HG03460 (cell line): ENCODE measurements around the gene CEP97.
"Not testable (repeated sequence)": the region's sequence is repeated elsewhere in the genome, so short reads cannot be mapped to it uniquely, and the experiment has no call there.

Experiments used
- ATAC-seq: cut with Tn5 transposase; IDR thresholded peaks from one replicate; pipeline ENCODE4 v1.9.1; 2021; ENCODE audit not compliant: unreplicated experiment

CEP97 gene

GRCh38 chr3:101701696-101702634, 22.4 kb upstream of the CEP97 start:
- no peak for ATAC-seq

DNA sequence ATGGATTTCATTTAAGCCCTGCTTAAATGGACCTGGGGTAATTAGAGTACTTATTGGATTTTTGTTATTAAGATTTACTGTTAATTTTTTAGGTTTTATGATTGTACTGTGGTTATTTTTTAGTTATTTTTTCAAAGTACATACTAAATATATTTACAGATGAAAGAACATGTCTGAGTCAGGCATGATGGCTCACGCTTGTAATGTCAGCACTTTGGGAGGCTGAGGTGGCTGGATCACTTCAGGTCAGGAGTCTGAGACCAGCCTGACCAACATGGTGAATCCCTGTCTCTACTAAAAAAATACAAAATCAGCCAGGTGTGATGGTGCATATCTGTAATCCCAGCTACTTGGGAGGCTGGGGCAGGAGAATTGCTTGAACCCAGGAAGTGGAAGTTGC, 21.7 kb upstream of the CEP97 start:
- ATAC-seq = no peak

GRCh38 chr3:101703169-101703568, 21.2 kb upstream of the CEP97 start:
- ATAC-seq = no peak

DNA sequence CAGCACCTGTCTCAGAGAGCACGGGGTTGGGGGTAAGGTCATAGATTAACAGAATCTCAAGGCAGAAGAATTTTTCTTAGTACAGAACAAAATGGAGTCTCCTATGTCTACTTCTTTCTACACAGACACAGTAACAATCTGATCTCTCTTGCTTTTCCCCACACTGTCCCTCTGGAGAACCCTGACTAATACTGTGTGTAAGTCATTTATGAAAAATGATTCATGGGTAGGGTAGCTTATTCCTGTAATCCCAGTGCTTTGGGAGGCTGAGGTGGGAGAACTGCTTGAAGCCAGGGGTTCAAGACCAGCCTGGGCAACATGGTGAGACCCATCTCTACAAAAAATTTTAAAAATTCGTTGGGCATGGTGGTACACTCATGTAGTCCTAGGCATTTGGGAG, 19.8 kb upstream of the CEP97 start:
- ATAC-seq = not testable (repeated sequence)

DNA sequence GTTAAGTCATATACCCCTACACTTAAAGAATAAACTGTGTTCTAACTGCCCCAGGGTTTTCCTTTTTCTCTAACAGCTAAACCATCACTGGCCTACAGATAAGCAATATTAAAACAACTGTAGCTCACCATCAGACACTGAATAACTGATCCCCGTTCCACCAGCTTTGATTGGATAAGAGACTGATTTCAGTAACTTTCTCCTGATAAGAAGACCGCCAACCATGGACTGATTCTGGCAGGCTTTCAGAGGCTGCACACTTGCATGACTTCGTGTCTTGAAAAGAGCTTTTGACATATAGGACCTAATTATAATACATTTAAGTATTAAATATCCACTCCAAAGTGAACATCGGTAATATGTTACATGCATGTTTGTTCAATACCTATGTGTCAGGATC, 15.3 kb upstream of the CEP97 start:
- ATAC-seq = no peak

DNA sequence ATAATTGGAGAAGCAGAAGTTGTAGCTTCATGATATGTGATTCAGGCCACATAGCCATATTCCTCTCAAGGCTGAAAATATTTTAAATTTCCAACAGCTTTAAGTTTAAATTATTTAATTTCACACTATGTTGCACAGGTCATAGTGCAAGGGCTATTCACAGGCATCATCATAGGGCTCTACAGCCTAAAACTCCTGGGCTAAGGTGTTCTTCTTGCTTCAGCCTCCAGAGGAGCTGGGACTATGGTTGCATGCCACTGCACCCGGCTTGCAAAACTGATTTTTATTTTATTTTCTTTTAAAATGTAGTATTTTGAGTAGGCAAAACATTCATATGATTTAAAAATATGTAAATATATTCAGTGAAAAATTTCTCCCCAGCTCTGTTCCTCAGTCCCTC, 6.0 kb upstream of the CEP97 start:
- ATAC-seq = no peak

GRCh38 chr3:101719604-101720185, 4.7 kb upstream of the CEP97 start:
- no peak for ATAC-seq

DNA sequence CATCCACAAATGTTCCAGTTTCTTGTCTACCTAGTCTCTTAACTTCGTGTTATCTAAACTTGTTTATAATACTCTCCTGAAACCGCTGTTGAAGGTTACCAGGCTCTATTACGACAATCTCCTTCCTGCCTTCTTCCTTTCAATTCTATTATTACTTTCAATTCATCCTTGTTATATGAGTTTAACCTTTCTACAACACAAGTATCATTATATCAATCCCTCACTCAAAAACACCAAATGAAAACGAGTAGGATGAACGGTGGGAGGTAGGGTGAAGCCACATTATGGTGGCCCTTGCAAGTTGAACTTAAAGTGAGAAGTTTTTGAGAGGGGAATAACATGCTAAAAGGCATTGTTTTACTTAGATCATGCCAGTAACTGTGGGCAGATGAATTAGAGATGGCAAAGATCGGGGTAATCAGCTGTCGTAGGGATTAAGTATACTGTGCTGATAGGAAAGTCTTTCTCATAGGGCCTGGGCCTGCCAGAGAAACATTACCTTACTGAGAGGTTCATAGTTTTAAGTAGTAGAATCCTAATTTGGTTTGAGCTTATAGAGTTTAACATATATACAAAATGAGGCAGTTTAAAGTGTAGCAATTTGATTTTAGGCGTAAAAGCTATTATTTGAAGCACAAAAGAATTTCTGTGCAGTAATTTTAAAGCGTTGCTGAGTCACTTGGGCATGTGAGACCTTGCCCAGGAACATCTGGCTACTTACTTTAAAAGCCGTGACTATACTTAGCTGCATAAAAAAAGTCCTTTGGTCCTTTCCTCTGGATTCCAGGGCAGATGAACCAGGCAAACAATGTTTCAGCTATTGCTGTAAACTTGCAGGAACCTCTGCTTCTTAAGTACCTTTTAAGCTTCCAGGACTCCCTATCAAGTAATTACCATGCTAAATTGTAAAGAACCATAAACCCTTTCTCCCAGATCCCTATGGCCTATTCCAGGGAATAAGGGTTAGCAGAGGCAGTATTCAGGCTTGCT, 3.3 kb upstream of the CEP97 start:
- ATAC-seq = no peak

GRCh38 chr3:101722394-101723173, 1.8 kb upstream of the CEP97 start:
- ATAC-seq = peak; percentile 52

DNA sequence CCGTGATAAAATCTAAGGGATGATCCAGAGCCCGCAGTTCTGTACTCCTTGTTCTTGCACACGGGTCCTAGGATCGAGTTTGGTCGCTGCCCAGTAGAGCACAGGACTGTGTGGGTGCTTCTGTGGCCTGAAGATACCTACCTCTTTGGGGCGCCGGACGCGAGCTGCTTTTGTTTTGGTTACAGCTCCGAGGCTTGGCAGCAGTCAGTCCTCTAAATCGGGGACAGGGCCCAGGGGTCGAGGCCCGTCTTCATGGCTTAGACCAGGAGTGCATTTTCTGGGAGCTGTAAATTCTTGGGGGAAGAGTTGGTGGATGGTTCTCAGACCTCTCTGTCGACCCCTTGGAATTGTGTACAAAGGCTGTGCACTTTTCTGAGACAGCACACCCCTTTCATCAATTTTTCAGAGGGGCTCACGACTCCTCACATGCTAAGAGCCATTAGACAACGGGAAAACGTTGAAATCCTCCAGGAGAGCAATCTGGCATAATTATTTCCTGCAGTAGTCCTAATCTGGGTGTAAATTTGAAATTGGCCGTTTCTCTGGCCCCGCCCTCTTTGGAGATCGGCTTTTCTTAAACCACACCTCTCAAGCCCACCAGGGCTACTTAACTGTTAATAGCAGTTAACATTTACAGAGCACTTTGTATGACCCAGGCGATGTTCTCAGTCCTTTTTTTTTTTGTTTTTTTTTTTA, 928 bp downstream of the CEP97 start:
- ATAC-seq = peak; percentile 19

DNA sequence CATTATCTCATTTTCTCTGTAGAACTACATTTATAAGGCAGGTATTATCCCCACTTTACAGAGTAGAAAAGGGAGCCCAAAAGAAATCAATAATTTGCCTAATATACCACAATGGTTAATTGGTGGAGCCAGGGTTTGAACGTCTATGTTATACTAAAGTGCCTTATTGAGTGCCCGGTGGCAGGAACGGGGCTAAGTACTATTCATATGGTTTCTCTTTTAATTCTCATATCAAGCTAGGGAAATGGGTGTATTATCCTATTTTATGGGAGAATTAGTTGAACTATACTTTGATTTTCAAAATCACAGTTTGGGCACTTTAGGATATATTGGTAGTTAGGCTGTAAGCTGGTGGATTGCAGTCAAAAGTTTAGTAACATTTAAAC, 1.5 kb downstream of the CEP97 start:
- ATAC-seq = no peak

- no peak for ATAC-seq
Observed at GRCh38 chr3:101729586-101729985, 5.2 kb downstream of the CEP97 start.

- ATAC-seq = no peak
Observed at GRCh38 chr3:101730839-101731238, 6.4 kb downstream of the CEP97 start.

- no peak for ATAC-seq
Observed at GRCh38 chr3:101732240-101732641, 7.8 kb downstream of the CEP97 start.

DNA sequence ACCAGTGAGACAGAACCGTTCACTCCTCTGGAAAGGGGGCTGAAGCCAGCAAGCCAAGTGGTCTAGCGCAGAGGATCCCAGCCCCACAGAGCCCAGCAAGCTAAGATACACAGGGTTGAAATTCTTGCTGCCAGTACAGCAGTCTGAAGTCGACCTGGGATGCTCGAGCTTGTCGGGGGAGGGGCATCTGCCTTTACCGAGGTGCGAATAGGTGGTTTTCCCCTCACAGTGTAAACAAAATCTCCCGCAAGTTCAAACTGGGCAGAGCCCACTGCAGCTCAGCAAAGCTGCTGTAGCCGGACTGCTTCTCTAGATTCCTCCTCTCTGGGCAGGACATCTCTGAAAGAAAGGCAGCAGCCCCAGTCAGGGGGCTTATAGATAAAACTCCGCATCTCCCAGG, 11.4 kb downstream of the CEP97 start:
- no peak for ATAC-seq

DNA sequence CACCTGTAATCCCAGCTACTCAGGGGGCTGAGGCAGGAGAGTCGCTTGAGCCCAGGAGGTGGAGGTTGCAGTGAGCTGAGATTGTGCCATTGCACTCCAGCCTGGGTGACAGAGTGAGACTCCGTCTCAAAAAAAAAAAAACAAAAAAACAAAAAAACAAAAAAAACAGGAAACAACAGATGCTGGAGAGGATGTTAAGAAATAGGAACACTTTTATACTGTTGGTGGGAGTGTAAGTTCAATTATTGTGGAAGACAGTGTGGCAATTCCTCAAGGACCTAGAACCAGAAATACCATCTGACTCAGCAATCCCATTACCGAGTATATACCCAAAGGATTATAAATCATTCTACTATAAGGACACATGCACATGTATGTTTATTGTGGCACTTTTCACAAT, 17.5 kb downstream of the CEP97 start:
- not testable (repeated sequence) for ATAC-seq

GRCh38 chr3:101744811-101745210, 20.4 kb downstream of the CEP97 start:
- no peak for ATAC-seq

DNA sequence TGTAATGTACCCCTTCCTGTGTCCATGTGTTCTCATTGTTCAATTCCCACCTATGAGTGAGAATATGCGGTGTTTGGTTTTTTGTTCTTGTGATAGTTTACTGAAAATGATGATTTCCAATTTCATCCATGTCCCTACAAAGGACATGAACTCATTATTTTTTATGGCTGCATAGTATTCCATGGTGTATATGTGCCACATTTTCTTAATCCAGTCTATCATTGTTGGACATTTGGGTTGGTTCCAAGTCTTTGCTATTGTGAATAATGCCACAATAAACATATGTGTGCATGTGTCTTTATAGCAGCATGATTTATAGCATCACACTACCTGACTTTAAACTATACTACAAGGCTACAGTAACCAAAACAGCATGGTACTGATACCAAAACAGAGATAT, 21.5 kb downstream of the CEP97 start:
- ATAC-seq = not testable (repeated sequence)

DNA sequence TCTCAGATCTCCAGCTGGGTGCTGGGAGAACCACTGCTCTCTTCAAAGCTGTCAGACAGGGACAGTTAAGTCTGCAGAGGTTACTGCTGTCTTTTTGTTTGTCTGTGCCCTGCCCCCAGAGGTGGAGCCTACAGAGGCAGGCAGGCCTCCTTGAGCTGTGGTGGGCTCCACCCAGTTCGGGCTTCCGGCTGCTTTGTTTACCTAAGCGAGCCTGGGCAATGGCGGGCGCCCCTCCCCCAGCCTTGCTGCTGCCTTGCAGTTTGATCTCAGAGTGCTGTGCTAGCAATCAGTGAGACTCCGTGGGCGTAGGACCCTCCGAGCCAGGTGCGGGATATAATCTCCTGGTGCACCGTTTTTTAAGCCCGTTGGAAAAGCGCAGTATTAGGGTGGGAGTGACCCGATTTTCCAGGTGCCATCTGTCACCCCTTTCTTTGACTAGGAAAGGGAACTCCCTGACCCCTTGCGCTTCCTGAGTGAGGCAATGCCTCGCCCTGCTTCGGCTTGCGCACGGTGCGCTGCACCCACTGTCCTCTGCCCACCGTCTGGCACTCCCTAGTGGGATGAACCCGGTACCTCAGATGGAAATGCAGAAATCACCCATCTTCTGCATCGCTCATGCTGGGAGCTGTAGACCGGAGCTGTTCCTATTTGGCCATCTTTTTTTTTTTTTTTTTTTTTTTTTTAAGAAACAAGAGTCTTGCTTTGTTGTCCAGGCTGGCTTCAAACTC, 29.1 kb downstream of the CEP97 start:
- ATAC-seq = not testable (repeated sequence)
